ENCODE results near the gene TNIK.
"Not testable (repeated sequence)": the region's sequence is repeated elsewhere in the genome, so short reads cannot be mapped to it uniquely, and the experiment has no call there.

TNIK gene

GRCh38 chr3:171242170-171242569 is 218.0 kb downstream of the TNIK start:
- H3K4me3 ChIP-seq (ENCODE audit: low read length) = no peak overlapping the region
- H3K9me3 ChIP-seq (ENCODE audit: control insufficient read depth, low read length) = no peaks in the 10 kb centered on the region
- H3K9ac ChIP-seq (ENCODE audit: low read length) = no peak overlapping the region
- H3K4me1 ChIP-seq (ENCODE audit: control insufficient read depth, insufficient read depth, low read length) = no peaks in the 10 kb centered on the region
- no peaks in the 10 kb centered on the region for H3K36me3 ChIP-seq (ENCODE audit: control insufficient read depth, insufficient read depth, low read length, severe bottlenecking)
- H3K27me3 ChIP-seq (replicated peaks; ENCODE audit: control insufficient read depth, insufficient read depth, low read length) = no peaks in the 10 kb centered on the region
- DNase-seq (ENCODE audit: low read depth) = no peak

DNA sequence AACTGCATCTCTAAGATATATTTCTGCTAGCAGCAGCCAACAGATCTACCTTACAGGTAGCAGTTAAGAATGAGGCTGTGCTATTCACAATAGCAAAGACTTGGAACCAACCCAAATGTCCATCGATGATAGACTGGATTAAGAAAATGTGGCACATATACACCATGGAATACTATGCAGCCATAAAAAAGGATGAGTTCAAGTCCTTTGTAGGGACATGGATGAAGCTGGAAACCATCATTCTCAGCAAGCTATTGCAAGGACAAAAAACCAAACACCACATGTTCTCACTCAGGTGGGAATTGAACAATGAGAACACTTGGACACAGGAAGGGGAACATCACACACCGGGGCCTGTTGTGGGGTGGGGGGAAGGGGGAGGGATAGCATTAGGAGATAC is 218.6 kb downstream of the TNIK start:
- not testable (repeated sequence) for H3K9me3 ChIP-seq (ENCODE audit: control insufficient read depth, low read length); H3K4me1 ChIP-seq (ENCODE audit: control insufficient read depth, insufficient read depth, low read length); H3K36me3 ChIP-seq (ENCODE audit: control insufficient read depth, insufficient read depth, low read length, severe bottlenecking); DNase-seq (ENCODE audit: low read depth); H3K27me3 ChIP-seq (replicated peaks; ENCODE audit: control insufficient read depth, insufficient read depth, low read length); H3K9ac ChIP-seq (ENCODE audit: low read length); H3K4me3 ChIP-seq (ENCODE audit: low read length)

DNA sequence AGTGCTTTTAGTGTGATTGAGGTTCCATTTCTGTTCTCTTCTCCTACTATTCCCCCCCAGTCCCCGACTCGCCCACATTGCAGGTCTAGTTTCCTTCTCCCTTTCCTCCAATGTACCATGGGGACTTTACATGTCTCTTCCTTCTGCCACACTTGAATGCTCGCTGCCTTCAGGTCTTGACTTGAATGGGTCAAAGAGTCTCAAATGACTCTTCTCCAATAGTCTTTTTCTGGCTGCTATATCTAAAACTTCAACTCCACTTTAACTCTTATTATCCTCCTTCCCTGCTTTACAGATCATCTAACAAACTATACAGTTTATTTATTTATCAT is 219.7 kb downstream of the TNIK start:
- Histone ChIP-seq H3K4me1 (ENCODE audit: control insufficient read depth, insufficient read depth, low read length) (peaks cover 11% of the 10 kb centered on the region), H3K36me3 (ENCODE audit: control insufficient read depth, insufficient read depth, low read length, severe bottlenecking) (no peaks in the 10 kb centered on the region), H3K9me3 (ENCODE audit: control insufficient read depth, low read length) (no peaks in the 10 kb centered on the region), H3K27me3 (replicated peaks; ENCODE audit: control insufficient read depth, insufficient read depth, low read length) (no peaks in the 10 kb centered on the region), H3K4me3 (ENCODE audit: low read length) (no peak overlapping the region), H3K9ac (ENCODE audit: low read length) (no peak overlapping the region)
- DNase-seq (ENCODE audit: low read depth) = no peak

GRCh38 chr3:171239757-171240503 is 220.3 kb downstream of the TNIK start:
- H3K36me3 ChIP-seq (ENCODE audit: control insufficient read depth, insufficient read depth, low read length, severe bottlenecking) = no peaks in the 10 kb centered on the region
- no peaks in the 10 kb centered on the region for H3K27me3 ChIP-seq (replicated peaks; ENCODE audit: control insufficient read depth, insufficient read depth, low read length)
- DNase-seq (ENCODE audit: low read depth) = no peak
- no peak overlapping the region for H3K4me3 ChIP-seq (ENCODE audit: low read length)
- H3K4me1 ChIP-seq (ENCODE audit: control insufficient read depth, insufficient read depth, low read length) = peaks cover 11% of the 10 kb centered on the region
- H3K9me3 ChIP-seq (ENCODE audit: control insufficient read depth, low read length) = no peaks in the 10 kb centered on the region
- no peak overlapping the region for H3K9ac ChIP-seq (ENCODE audit: low read length)

DNA sequence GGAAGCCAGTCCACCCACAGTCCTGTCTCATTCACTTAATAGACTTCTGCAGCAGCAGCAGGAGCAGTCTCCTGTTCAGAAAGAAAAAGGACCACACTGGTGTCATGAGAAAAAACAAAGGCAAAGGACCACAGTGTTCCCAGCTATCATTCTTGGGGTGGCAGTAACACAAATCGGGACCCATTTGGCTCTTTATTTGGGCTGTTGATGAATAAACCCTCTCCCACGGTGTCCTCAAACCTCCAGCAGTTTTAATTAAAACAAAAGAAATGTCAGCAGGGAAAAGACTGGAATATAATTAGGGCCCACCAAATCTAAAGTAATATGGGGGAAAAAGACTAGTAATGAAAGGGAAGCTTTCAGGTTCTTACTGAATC is 223.2 kb downstream of the TNIK start:
- H3K27me3 ChIP-seq (replicated peaks; ENCODE audit: control insufficient read depth, insufficient read depth, low read length) = no peaks in the 10 kb centered on the region
- no peaks in the 10 kb centered on the region for H3K36me3 ChIP-seq (ENCODE audit: control insufficient read depth, insufficient read depth, low read length, severe bottlenecking)
- peaks cover 11% of the 10 kb centered on the region for H3K4me1 ChIP-seq (ENCODE audit: control insufficient read depth, insufficient read depth, low read length)

GRCh38 chr3:171236265-171237008 is 223.8 kb downstream of the TNIK start:
- no peak for DNase-seq (ENCODE audit: low read depth)
- no peaks in the 10 kb centered on the region for H3K9me3 ChIP-seq (ENCODE audit: control insufficient read depth, low read length)
- H3K27me3 ChIP-seq (replicated peaks; ENCODE audit: control insufficient read depth, insufficient read depth, low read length) = no peaks in the 10 kb centered on the region
- no peak overlapping the region for H3K4me3 ChIP-seq (ENCODE audit: low read length)
- peaks cover 11% of the 10 kb centered on the region for H3K4me1 ChIP-seq (ENCODE audit: control insufficient read depth, insufficient read depth, low read length)
- no peak overlapping the region for H3K9ac ChIP-seq (ENCODE audit: low read length)
- H3K36me3 ChIP-seq (ENCODE audit: control insufficient read depth, insufficient read depth, low read length, severe bottlenecking) = no peaks in the 10 kb centered on the region

More for the DNA sequence above, 223.2 kb downstream of the TNIK start:
- no peak overlapping the region for H3K9ac ChIP-seq (ENCODE audit: low read length)
- no peaks in the 10 kb centered on the region for H3K9me3 ChIP-seq (ENCODE audit: control insufficient read depth, low read length)
- no peak overlapping the region for H3K4me3 ChIP-seq (ENCODE audit: low read length)
- no peak for DNase-seq (ENCODE audit: low read depth)

GRCh38 chr3:171234298-171235010 is 225.8 kb downstream of the TNIK start:
- Histone ChIP-seq H3K4me1 (ENCODE audit: control insufficient read depth, insufficient read depth, low read length) (peaks cover 11% of the 10 kb centered on the region), H3K9ac (ENCODE audit: low read length) (no peak overlapping the region), H3K27me3 (replicated peaks; ENCODE audit: control insufficient read depth, insufficient read depth, low read length) (no peaks in the 10 kb centered on the region), H3K4me3 (ENCODE audit: low read length) (no peak overlapping the region), H3K9me3 (ENCODE audit: control insufficient read depth, low read length) (no peaks in the 10 kb centered on the region), H3K36me3 (ENCODE audit: control insufficient read depth, insufficient read depth, low read length, severe bottlenecking) (no peaks in the 10 kb centered on the region)
- DNase-seq (ENCODE audit: low read depth) = no peak

- H3K9me3 ChIP-seq (ENCODE audit: control insufficient read depth, low read length) = peaks cover under 1% of the 10 kb centered on the region
- no peaks in the 10 kb centered on the region for H3K27me3 ChIP-seq (replicated peaks; ENCODE audit: control insufficient read depth, insufficient read depth, low read length)
- no peak for DNase-seq (ENCODE audit: low read depth)
- H3K4me3 ChIP-seq (ENCODE audit: low read length) = no peak overlapping the region
- no peaks in the 10 kb centered on the region for H3K36me3 ChIP-seq (ENCODE audit: control insufficient read depth, insufficient read depth, low read length, severe bottlenecking)
- H3K4me1 ChIP-seq (ENCODE audit: control insufficient read depth, insufficient read depth, low read length) = peaks cover 7% of the 10 kb centered on the region
- no peak overlapping the region for H3K9ac ChIP-seq (ENCODE audit: low read length)
These were observed 228.8 kb downstream of the TNIK start for GRCh38 chr3:171231361-171231760.

GRCh38 chr3:171230865-171231264 is 229.3 kb downstream of the TNIK start:
- H3K9me3 ChIP-seq (ENCODE audit: control insufficient read depth, low read length) = peaks cover 5% of the 10 kb centered on the region
- no peaks in the 10 kb centered on the region for H3K27me3 ChIP-seq (replicated peaks; ENCODE audit: control insufficient read depth, insufficient read depth, low read length)
- no peak overlapping the region for H3K4me3 ChIP-seq (ENCODE audit: low read length)
- H3K9ac ChIP-seq (ENCODE audit: low read length) = no peak overlapping the region
- H3K4me1 ChIP-seq (ENCODE audit: control insufficient read depth, insufficient read depth, low read length) = peaks cover 2% of the 10 kb centered on the region
- no peak for DNase-seq (ENCODE audit: low read depth)
- no peaks in the 10 kb centered on the region for H3K36me3 ChIP-seq (ENCODE audit: control insufficient read depth, insufficient read depth, low read length, severe bottlenecking)

GRCh38 chr3:171229173-171229572 is 231.0 kb downstream of the TNIK start:
- Histone ChIP-seq H3K27me3 (replicated peaks; ENCODE audit: control insufficient read depth, insufficient read depth, low read length) (no peaks in the 10 kb centered on the region), H3K36me3 (ENCODE audit: control insufficient read depth, insufficient read depth, low read length, severe bottlenecking) (no peaks in the 10 kb centered on the region), H3K4me3 (ENCODE audit: low read length) (no peak overlapping the region), H3K9ac (ENCODE audit: low read length) (no peak overlapping the region), H3K9me3 (ENCODE audit: control insufficient read depth, low read length) (peaks cover 10% of the 10 kb centered on the region), H3K4me1 (ENCODE audit: control insufficient read depth, insufficient read depth, low read length) (no peaks in the 10 kb centered on the region)
- DNase-seq (ENCODE audit: low read depth) = no peak

DNA sequence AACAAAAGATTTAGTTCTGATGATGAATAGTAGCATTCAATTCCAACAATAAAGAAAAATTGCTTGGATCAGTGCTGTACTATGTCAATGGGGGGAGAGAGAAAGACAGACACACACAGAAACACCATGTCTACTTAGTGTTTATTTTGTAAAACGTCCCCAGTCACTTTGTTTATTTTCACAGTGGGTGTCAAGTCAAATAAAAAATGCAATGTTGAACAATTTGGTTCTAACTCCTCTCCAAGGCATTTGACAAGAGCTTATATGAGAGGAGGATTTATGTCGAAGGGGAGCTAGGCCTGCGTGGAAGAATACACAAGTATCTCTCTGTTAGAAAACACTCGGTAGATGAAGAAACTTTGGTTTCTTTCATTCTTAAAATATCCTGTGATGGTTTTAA is 232.0 kb downstream of the TNIK start:
- no peak for DNase-seq (ENCODE audit: low read depth)
- no peaks in the 10 kb centered on the region for H3K36me3 ChIP-seq (ENCODE audit: control insufficient read depth, insufficient read depth, low read length, severe bottlenecking)
- H3K9ac ChIP-seq (ENCODE audit: low read length) = no peak overlapping the region
- H3K4me1 ChIP-seq (ENCODE audit: control insufficient read depth, insufficient read depth, low read length) = no peaks in the 10 kb centered on the region
- peaks cover 10% of the 10 kb centered on the region for H3K9me3 ChIP-seq (ENCODE audit: control insufficient read depth, low read length)
- H3K27me3 ChIP-seq (replicated peaks; ENCODE audit: control insufficient read depth, insufficient read depth, low read length) = no peaks in the 10 kb centered on the region
- H3K4me3 ChIP-seq (ENCODE audit: low read length) = no peak overlapping the region

Data from adipocyte (in vitro differentiated cells).